K562 (cell line): Measurements from ENCODE around the gene ARHGAP15. TPM values are rescaled to one million over a fixed set of nuclear protein-coding genes. Genes with fewer than 3 reads are reported as not detected.

Experiments used
- ATAC-seq: fragments of 200-7000 bp; cut with Tn5 transposase; 3 replicates; pipeline ENCODE4 v1.9.1; 2020; ENCODE audit warnings: moderate library complexity
- BruUV-seq: library from RNA; stranded (reverse); fragments of 400-500 nt; replicated peaks from 2 replicates; lab custom pipeline; 2021; lab: Mats Ljungman, UMichigan
- CTCF ChIA-PET: fragments of 300-600 bp; formaldehyde crosslinking; extraction: SDS; loops from one replicate; lab custom pipeline; 2021; ENCODE audit warnings: low intra/inter-chr PET ratio; lab: Yijun Ruan, JAX
- POLR2A ChIA-PET: fragments of 300-600, 350-650 bp; sonication (Branson Sonifier 250); formaldehyde crosslinking; extraction: SDS; loops from one replicate; lab custom pipeline; 2021; ENCODE audit warnings: antibody characterized with exemption, inconsistent platforms; lab: Yijun Ruan, JAX
- DNase-seq, 4 experiments: peaks; one replicate each; pipeline versions ENCODE4 v3.0.0 to v3.0.0-alpha.2; 2011 to 2018; ENCODE audit warnings: low spot score in 3 of 4, mixed read lengths in 3 of 4; ENCODE audit errors: extremely low read depth in 1 of 4
- FAIRE-seq: peaks from 2 replicates; lab custom pipeline; 2011; peaks lifted over from hg19 to GRCh38; lab: Jason Lieb, UNC
- H2AFZ ChIP-seq: 2 replicates; pipeline ENCODE4 v1.6.0; 2011; ENCODE audit warnings: low read depth, low read length, control low read depth, inconsistent platforms
- H3K27ac ChIP-seq: fragments of 200-600 bp; 3 replicates; pipeline ENCODE4 v1.8.0; 2011; ENCODE audit warnings: low read depth, mild to moderate bottlenecking, control low read depth, inconsistent platforms, low read length, moderate library complexity, mixed read lengths; ENCODE audit errors: extremely low read depth
- H3K27me3 ChIP-seq, 2 experiments: fragments of 300-600 bp in 1 of 2; 2 replicates in 1 of 2; 3 replicates in 1 of 2; pipeline versions ENCODE4 v1.6.0 to v1.8.0; 2011; ENCODE audit warnings: inconsistent platforms in 2 of 2, low read length in 2 of 2, mild to moderate bottlenecking in 1 of 2, mixed read lengths in 1 of 2, moderate library complexity in 1 of 2; ENCODE audit not compliant: control insufficient read depth in 2 of 2, insufficient read depth in 2 of 2
- H3K36me3 ChIP-seq: fragments of 300-600 bp; 3 replicates; pipeline ENCODE4 v1.8.0; 2011; ENCODE audit warnings: mild to moderate bottlenecking, low read length, inconsistent platforms; ENCODE audit not compliant: control insufficient read depth, insufficient read depth
- H3K4me1 ChIP-seq, 2 experiments: fragments of 200-600 bp in 1 of 2; replicated peaks in 1 of 2; 2 replicates in 1 of 2; 3 replicates in 1 of 2; pipeline versions ENCODE4 v1.5.1 to v1.8.0; 2011; ENCODE audit warnings: inconsistent platforms in 2 of 2, low read length in 2 of 2, mild to moderate bottlenecking in 1 of 2, mixed read lengths in 1 of 2, moderate library complexity in 1 of 2; ENCODE audit not compliant: control insufficient read depth in 2 of 2, insufficient read depth in 2 of 2
- H3K4me2 ChIP-seq: 2 replicates; pipeline ENCODE4 v1.6.1; 2011; ENCODE audit warnings: low read length, control low read depth, inconsistent platforms, mixed read lengths; ENCODE audit not compliant: insufficient read depth
- H3K4me3 ChIP-seq: fragments of 200-600 bp; sonication (generic), shearing (Covaris generic); 2 replicates; pipeline ENCODE4 v1.5.1; 2016; ENCODE audit warnings: control low read depth, inconsistent platforms
- H3K79me2 ChIP-seq: fragments of 200-600 bp; 3 replicates; pipeline ENCODE4 v1.8.0; 2011; ENCODE audit warnings: low read length, inconsistent platforms; ENCODE audit not compliant: control insufficient read depth, insufficient read depth
- H3K9ac ChIP-seq, 2 experiments: 2 replicates each; pipeline versions ENCODE4 v1.6.0 to v1.6.1; 2011; ENCODE audit warnings: low read depth in 2 of 2, low read length in 2 of 2, control low read depth in 1 of 2, inconsistent platforms in 1 of 2, mild to moderate bottlenecking in 1 of 2, mixed read lengths in 1 of 2; ENCODE audit not compliant: insufficient read depth in 1 of 2
- H3K9me1 ChIP-seq: one replicate; pipeline ENCODE4 v1.6.0; 2011; ENCODE audit warnings: inconsistent platforms, mild to moderate bottlenecking, low read length, moderate library complexity; ENCODE audit not compliant: control insufficient read depth, insufficient read depth
- H3K9me3 ChIP-seq: replicated peaks from 2 replicates; pipeline ENCODE4 v1.5.1; 2011; ENCODE audit warnings: low read depth, low read length, inconsistent platforms; ENCODE audit not compliant: control insufficient read depth, insufficient read depth
- H4K20me1 ChIP-seq: replicated peaks from 2 replicates; pipeline ENCODE4 v1.6.1; 2011; ENCODE audit warnings: low read length, inconsistent platforms, mixed read lengths; ENCODE audit not compliant: control insufficient read depth, insufficient read depth
- CTCFL ChIP-seq: IDR thresholded peaks from 2 replicates; pipeline ENCODE4 v1.6.1; 2011; ENCODE audit warnings: borderline replicate concordance, low read depth, mild to moderate bottlenecking, moderate library complexity, low read length; ENCODE audit not compliant: insufficient read depth, poor library complexity, severe bottlenecking
- ELF1 ChIP-seq: fragments of 200-800 bp; sonication (Bioruptor generic); IDR thresholded peaks from 2 replicates; pipeline ENCODE4 v1.6.1; 2016; ENCODE audit warnings: missing genetic modification characterization, missing compliant biosample characterization
- ETV6 ChIP-seq, 3 experiments: fragments of 150-350 bp in 1 of 3; sonication (generic) in 1 of 3; formaldehyde crosslinking in 1 of 3; IDR thresholded peaks; 2 replicates each; pipeline versions ENCODE4 v1.6.1 to v1.8.0; 2014 to 2022; ENCODE audit warnings: borderline replicate concordance in 2 of 3, low read depth in 2 of 3, antibody characterized with exemption in 1 of 3, low read length in 1 of 3, mild to moderate bottlenecking in 1 of 3, missing genetic modification reagents in 1 of 3
- FOS ChIP-seq: IDR thresholded peaks from 3 replicates; pipeline ENCODE4 v1.6.1; 2011; ENCODE audit not compliant: insufficient read length; ENCODE audit errors: extremely low read depth
- GABPB1 ChIP-seq: sonication (generic); formaldehyde crosslinking; IDR thresholded peaks from 2 replicates; pipeline ENCODE4 v1.8.0; 2022; ENCODE audit warnings: mild to moderate bottlenecking, missing genetic modification reagents
- MTF1 ChIP-seq: fragments of 250-450 bp; sonication (Bioruptor Pico); IDR thresholded peaks from 2 replicates; pipeline ENCODE4 v1.9.0; 2021; ENCODE audit warnings: moderate library complexity, mild to moderate bottlenecking, inconsistent platforms, borderline replicate concordance
- NELFE ChIP-seq: IDR thresholded peaks from 2 replicates; pipeline ENCODE4 v1.6.1; 2011; ENCODE audit warnings: mild to moderate bottlenecking; ENCODE audit not compliant: insufficient read depth, insufficient read length
- PHTF2 ChIP-seq: fragments of 250-450 bp; sonication (Bioruptor Pico); IDR thresholded peaks from 2 replicates; pipeline ENCODE4 v1.5.0; 2021; ENCODE audit warnings: mild to moderate bottlenecking
- SUPT5H ChIP-seq: fragments of 450-650 bp; IDR thresholded peaks from 2 replicates; pipeline ENCODE4 v1.6.1; 2016
- ZNF699 ChIP-seq: fragments of 250-450 bp; sonication (Bioruptor Pico); IDR thresholded peaks from 2 replicates; pipeline ENCODE4 v1.8.0; 2021; ENCODE audit warnings: mild to moderate bottlenecking, moderate library complexity; ENCODE audit not compliant: insufficient replicate concordance
- WGBS: fragments of 100-300 bp; shearing (Covaris generic); methylation state at CpG from one replicate; pipeline ENCODE4 v1.1.6; 2016; ENCODE audit warnings: low coverage, mixed read lengths; ENCODE audit not compliant: insufficient coverage; ENCODE audit errors: missing lambda C conversion rate; 5-methylcytosine and 5-hydroxymethylcytosine counted together
- in situ Hi-C: fragments of 300-500 bp; cut with MboI; formaldehyde crosslinking; loops from 4 replicates; pipeline ENCODE4 v1.15.0; 2018; ENCODE audit warnings: inconsistent platforms, mixed read lengths
- intact Hi-C: fragments of 100-400 bp; cut with micrococcal nuclease; formaldehyde crosslinking; loops from 2 replicates; pipeline ENCODE4 v1.14.2; 2022
- polyA plus RNA-seq, 8 experiments: library from polyadenylated mRNA; depleted of rRNA in 4 of 8; stranded (reverse) in 5 of 8; unstranded in 3 of 8; fragments of >200 nt; fragmentation: Nextera tagmentation in 2 of 8; fragmentation: Illumina TruSeq in 1 of 8; extraction: Ambion mirVana in 2 of 8; extraction: Trizol in 1 of 8; gene quantifications; 2 replicates each; pipeline versions ENCODE4 v1.2.1 to v1.2.3, GENCODE V29; 2011 to 2014; ENCODE audit warnings: inconsistent platforms in 1 of 8, missing spikeins in 1 of 8
- total RNA-seq, 7 experiments: library from RNA; depleted of rRNA in 6 of 7; stranded (reverse); fragments of >200 nt in 6 of 7; fragmentation: Illumina TruSeq in 2 of 7; extraction: Trizol in 2 of 7; gene quantifications; 2 replicates each; pipeline versions ENCODE4 v1.2.1 to v1.2.3, GENCODE V29; 2011 to 2021; ENCODE audit warnings: low replicate concordance in 1 of 7
- TF ChIP-seq, protein P1 (sequence below): sonication (generic); formaldehyde crosslinking; IDR thresholded peaks from 2 replicates; pipeline ENCODE4 v1.8.0; 2022; ENCODE audit warnings: missing genetic modification reagents, mild to moderate bottlenecking, borderline replicate concordance

The ARHGAP15 gene
- total and polyA plus RNA-seq, 9 of the 15 experiments (the other 6 are each of a cell fraction or from before 2014, with no cell fraction given): 1.5 to 17.9 (median 7.9) TPM

- Histone ChIP-seq H3K9ac (no peak overlapping the region), H3K36me3 (no peaks in the 10 kb centered on the region), H3K27ac (no peak overlapping the region), H3K4me1 (no peaks in the 10 kb centered on the region), H3K4me2 (no peak overlapping the region), H3K9me3 (no peaks in the 10 kb centered on the region), H4K20me1 (no peaks in the 10 kb centered on the region), H2AFZ (no peak overlapping the region), H3K9me1 (no peaks in the 10 kb centered on the region), H3K27me3 (no peaks in the 10 kb centered on the region), H3K4me3 (no peak overlapping the region), H3K79me2 (no peaks in the 10 kb centered on the region)
- 0% methylated on average over 1 of the region's 1 CpG for WGBS
- CTCF ChIA-PET: no interaction called here
- in situ Hi-C loops: no loop called here
- no peak for ATAC-seq
- no peak for FAIRE-seq
- intact Hi-C loops: no loop called here
- TF ChIP-seq FOS (no peak), ETV6 (IDR thresholded peaks at IDR 0.05; ENCODE audit: borderline replicate concordance in 1 of 2, low read depth in 2 of 2, low read length in 1 of 2) (no peak), ETV6 (CRISPR knock-in tag; IDR thresholded peaks at IDR 0.05; ENCODE audit: borderline replicate concordance) (no peak), NELFE (no peak)
- TF ChIP-seq, all 486 proteins: peak for 0
- BruUV-seq: no TSS peak
- POLR2A ChIA-PET: interaction anchor here (1.2 kb wide), 1 partner anchor 33 kb away, joined by 4 read pairs; no protein-coding TSS in a partner anchor
- DNase-seq: no peak
Observed at GRCh38 chr2:143796051-143796450, 666.8 kb downstream of the ARHGAP15 start.

GRCh38 chr2:143801561-143801960, 672.3 kb downstream of the ARHGAP15 start:
- Histone ChIP-seq H3K9me3 (no peaks in the 10 kb centered on the region), H3K9ac (no peak overlapping the region), H3K27ac (no peak overlapping the region), H3K9me1 (no peaks in the 10 kb centered on the region), H3K79me2 (no peaks in the 10 kb centered on the region), H2AFZ (no peak overlapping the region), H3K27me3 (no peaks in the 10 kb centered on the region), H3K4me1 (no peaks in the 10 kb centered on the region), H3K4me3 (no peak overlapping the region), H3K4me2 (no peak overlapping the region), H4K20me1 (no peaks in the 10 kb centered on the region), H3K36me3 (no peaks in the 10 kb centered on the region)
- FAIRE-seq (no peak), ATAC-seq (no peak), DNase-seq (no peak)
- WGBS: 20% methylated on average over 1 of the region's 1 CpG
- POLR2A ChIA-PET: no interaction called here
- in situ Hi-C loops (no loop called here), intact Hi-C loops (no loop called here)
- CTCF ChIA-PET: no interaction called here
- BruUV-seq: no TSS peak
- TF ChIP-seq ELF1: no peak
- TF ChIP-seq, protein P1, sequence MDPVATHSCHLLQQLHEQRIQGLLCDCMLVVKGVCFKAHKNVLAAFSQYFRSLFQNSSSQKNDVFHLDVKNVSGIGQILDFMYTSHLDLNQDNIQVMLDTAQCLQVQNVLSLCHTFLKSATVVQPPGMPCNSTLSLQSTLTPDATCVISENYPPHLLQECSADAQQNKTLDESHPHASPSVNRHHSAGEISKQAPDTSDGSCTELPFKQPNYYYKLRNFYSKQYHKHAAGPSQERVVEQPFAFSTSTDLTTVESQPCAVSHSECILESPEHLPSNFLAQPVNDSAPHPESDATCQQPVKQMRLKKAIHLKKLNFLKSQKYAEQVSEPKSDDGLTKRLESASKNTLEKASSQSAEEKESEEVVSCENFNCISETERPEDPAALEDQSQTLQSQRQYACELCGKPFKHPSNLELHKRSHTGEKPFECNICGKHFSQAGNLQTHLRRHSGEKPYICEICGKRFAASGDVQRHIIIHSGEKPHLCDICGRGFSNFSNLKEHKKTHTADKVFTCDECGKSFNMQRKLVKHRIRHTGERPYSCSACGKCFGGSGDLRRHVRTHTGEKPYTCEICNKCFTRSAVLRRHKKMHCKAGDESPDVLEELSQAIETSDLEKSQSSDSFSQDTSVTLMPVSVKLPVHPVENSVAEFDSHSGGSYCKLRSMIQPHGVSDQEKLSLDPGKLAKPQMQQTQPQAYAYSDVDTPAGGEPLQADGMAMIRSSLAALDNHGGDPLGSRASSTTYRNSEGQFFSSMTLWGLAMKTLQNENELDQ (CRISPR knock-in tag): no peak
- no peak for TF ChIP-seq PHTF2 (CRISPR knock-in tag)
- TF ChIP-seq MTF1: no peak
- no peak for TF ChIP-seq GABPB1
- no peak for TF ChIP-seq ZNF699
- TF ChIP-seq SUPT5H: no peak
- no peak for TF ChIP-seq CTCFL
